ENCODE data around the gene FRMD4B.

Gene FRMD4B

GRCh38 chr3:69194431-69195165 lies 191.3 kb downstream of the FRMD4B start:
- Histone ChIP-seq H3K4me2 (ENCODE audit: low read length) (no peak overlapping the region), H3K36me3 (ENCODE audit: insufficient read depth, low read length) (no peaks in the 10 kb centered on the region), H3K27me3 (ENCODE audit: control insufficient read depth, insufficient read depth, low read length) (no peaks in the 10 kb centered on the region), H3K9me3 (replicated peaks; ENCODE audit: low read length) (no peaks in the 10 kb centered on the region), H3K9ac (ENCODE audit: low read depth, low read length) (no peak overlapping the region), H3K4me1 (ENCODE audit: control insufficient read depth, insufficient read depth, low read length) (no peaks in the 10 kb centered on the region), H3K4me3 (ENCODE audit: low read length) (no peak overlapping the region)

- no peaks in the 10 kb centered on the region for H3K9me3 ChIP-seq (replicated peaks; ENCODE audit: low read length)
- no peaks in the 10 kb centered on the region for H3K36me3 ChIP-seq (ENCODE audit: insufficient read depth, low read length)
- no peak overlapping the region for H3K4me2 ChIP-seq (ENCODE audit: low read length)
- no peaks in the 10 kb centered on the region for H3K27me3 ChIP-seq (ENCODE audit: control insufficient read depth, insufficient read depth, low read length)
- no peaks in the 10 kb centered on the region for H3K4me1 ChIP-seq (ENCODE audit: control insufficient read depth, insufficient read depth, low read length)
- H3K4me3 ChIP-seq (ENCODE audit: low read length) = no peak overlapping the region
- H3K9ac ChIP-seq (ENCODE audit: low read depth, low read length) = no peak overlapping the region
Measured at GRCh38 chr3:69193749-69194148, 192.1 kb downstream of the FRMD4B start.

GRCh38 chr3:69191516-69191915 lies 194.4 kb downstream of the FRMD4B start:
- Histone ChIP-seq H3K4me3 (ENCODE audit: low read length) (no peak overlapping the region), H3K9ac (ENCODE audit: low read depth, low read length) (no peak overlapping the region), H3K27me3 (ENCODE audit: control insufficient read depth, insufficient read depth, low read length) (no peaks in the 10 kb centered on the region), H3K4me1 (ENCODE audit: control insufficient read depth, insufficient read depth, low read length) (no peaks in the 10 kb centered on the region), H3K4me2 (ENCODE audit: low read length) (no peak overlapping the region), H3K9me3 (replicated peaks; ENCODE audit: low read length) (no peaks in the 10 kb centered on the region), H3K36me3 (ENCODE audit: insufficient read depth, low read length) (no peaks in the 10 kb centered on the region)

GRCh38 chr3:69189487-69189886 lies 196.4 kb downstream of the FRMD4B start:
- no peak overlapping the region for H3K4me3 ChIP-seq (ENCODE audit: low read length)
- no peak overlapping the region for H3K4me2 ChIP-seq (ENCODE audit: low read length)
- no peaks in the 10 kb centered on the region for H3K36me3 ChIP-seq (ENCODE audit: insufficient read depth, low read length)
- H3K9me3 ChIP-seq (replicated peaks; ENCODE audit: low read length) = no peaks in the 10 kb centered on the region
- H3K9ac ChIP-seq (ENCODE audit: low read depth, low read length) = no peak overlapping the region
- H3K27me3 ChIP-seq (ENCODE audit: control insufficient read depth, insufficient read depth, low read length) = no peaks in the 10 kb centered on the region
- H3K4me1 ChIP-seq (ENCODE audit: control insufficient read depth, insufficient read depth, low read length) = no peaks in the 10 kb centered on the region

- H3K36me3 ChIP-seq (ENCODE audit: insufficient read depth, low read length) = no peaks in the 10 kb centered on the region
- no peaks in the 10 kb centered on the region for H3K9me3 ChIP-seq (replicated peaks; ENCODE audit: low read length)
- H3K27me3 ChIP-seq (ENCODE audit: control insufficient read depth, insufficient read depth, low read length) = no peaks in the 10 kb centered on the region
- H3K4me1 ChIP-seq (ENCODE audit: control insufficient read depth, insufficient read depth, low read length) = peaks cover 16% of the 10 kb centered on the region
- no peak overlapping the region for H3K4me3 ChIP-seq (ENCODE audit: low read length)
- no peak overlapping the region for H3K9ac ChIP-seq (ENCODE audit: low read depth, low read length)
- no peak overlapping the region for H3K4me2 ChIP-seq (ENCODE audit: low read length)
Measured at GRCh38 chr3:69186575-69187093, 199.3 kb downstream of the FRMD4B start.

- Histone ChIP-seq H3K4me3 (ENCODE audit: low read length) (peak overlapping the region; percentile 17), H3K36me3 (ENCODE audit: insufficient read depth, low read length) (no peaks in the 10 kb centered on the region)
Measured at GRCh38 chr3:69182588-69183316, 203.1 kb downstream of the FRMD4B start.

GRCh38 chr3:69181592-69182211 lies 204.2 kb downstream of the FRMD4B start:
- Histone ChIP-seq H3K4me2 (ENCODE audit: low read length) (peak overlapping the region; percentile 65), H3K9me3 (replicated peaks; ENCODE audit: low read length) (no peaks in the 10 kb centered on the region), H3K4me1 (ENCODE audit: control insufficient read depth, insufficient read depth, low read length) (peaks cover 20% of the 10 kb centered on the region), H3K9ac (ENCODE audit: low read depth, low read length) (peak overlapping the region; percentile 28), H3K27me3 (ENCODE audit: control insufficient read depth, insufficient read depth, low read length) (no peaks in the 10 kb centered on the region), H3K4me3 (ENCODE audit: low read length) (no peak overlapping the region), H3K36me3 (ENCODE audit: insufficient read depth, low read length) (no peaks in the 10 kb centered on the region)

More at GRCh38 chr3:69182588-69183316, 203.1 kb downstream of the FRMD4B start:
- H3K27me3 ChIP-seq (ENCODE audit: control insufficient read depth, insufficient read depth, low read length) = no peaks in the 10 kb centered on the region
- H3K9me3 ChIP-seq (replicated peaks; ENCODE audit: low read length) = no peaks in the 10 kb centered on the region
- H3K4me1 ChIP-seq (ENCODE audit: control insufficient read depth, insufficient read depth, low read length) = peaks cover 20% of the 10 kb centered on the region
- peak overlapping the region; percentile 65 for H3K4me2 ChIP-seq (ENCODE audit: low read length)
- H3K9ac ChIP-seq (ENCODE audit: low read depth, low read length) = peak overlapping the region; percentile 28

GRCh38 chr3:69180869-69181591 lies 204.9 kb downstream of the FRMD4B start:
- Histone ChIP-seq H3K4me2 (ENCODE audit: low read length) (no peak overlapping the region), H3K27me3 (ENCODE audit: control insufficient read depth, insufficient read depth, low read length) (no peaks in the 10 kb centered on the region), H3K9me3 (replicated peaks; ENCODE audit: low read length) (no peaks in the 10 kb centered on the region), H3K4me3 (ENCODE audit: low read length) (no peak overlapping the region), H3K9ac (ENCODE audit: low read depth, low read length) (no peak overlapping the region), H3K4me1 (ENCODE audit: control insufficient read depth, insufficient read depth, low read length) (peaks cover 20% of the 10 kb centered on the region), H3K36me3 (ENCODE audit: insufficient read depth, low read length) (no peaks in the 10 kb centered on the region)

GRCh38 chr3:69179740-69180372 lies 206.0 kb downstream of the FRMD4B start:
- H3K4me2 ChIP-seq (ENCODE audit: low read length) = no peak overlapping the region
- H3K27me3 ChIP-seq (ENCODE audit: control insufficient read depth, insufficient read depth, low read length) = no peaks in the 10 kb centered on the region
- H3K9me3 ChIP-seq (replicated peaks; ENCODE audit: low read length) = no peaks in the 10 kb centered on the region
- H3K4me1 ChIP-seq (ENCODE audit: control insufficient read depth, insufficient read depth, low read length) = peaks cover 23% of the 10 kb centered on the region
- no peak overlapping the region for H3K9ac ChIP-seq (ENCODE audit: low read depth, low read length)
- no peaks in the 10 kb centered on the region for H3K36me3 ChIP-seq (ENCODE audit: insufficient read depth, low read length)
- no peak overlapping the region for H3K4me3 ChIP-seq (ENCODE audit: low read length)

GRCh38 chr3:69178838-69179739 lies 206.8 kb downstream of the FRMD4B start:
- Histone ChIP-seq H3K4me2 (ENCODE audit: low read length) (no peak overlapping the region), H3K27me3 (ENCODE audit: control insufficient read depth, insufficient read depth, low read length) (no peaks in the 10 kb centered on the region), H3K9ac (ENCODE audit: low read depth, low read length) (no peak overlapping the region), H3K4me3 (ENCODE audit: low read length) (no peak overlapping the region), H3K4me1 (ENCODE audit: control insufficient read depth, insufficient read depth, low read length) (peaks cover 24% of the 10 kb centered on the region), H3K36me3 (ENCODE audit: insufficient read depth, low read length) (no peaks in the 10 kb centered on the region), H3K9me3 (replicated peaks; ENCODE audit: low read length) (no peaks in the 10 kb centered on the region)
